KMS-11 (cell line): ENCODE measurements around the gene NRDC.

Experiments
- H2AFZ ChIP-seq: fragments of 200-600 bp; sonication (generic); 2 replicates; pipeline ENCODE4 v1.6.1; 2016; ENCODE audit warnings: antibody characterized with exemption, mixed run types, low read depth
- H3K27ac ChIP-seq: fragments of 200-600 bp; sonication (generic); 2 replicates; pipeline ENCODE4 v1.6.1; 2016; ENCODE audit warnings: mild to moderate bottlenecking, mixed run types
- H3K27me3 ChIP-seq: fragments of 200-600 bp; sonication (generic); 2 replicates; pipeline ENCODE4 v1.6.1; 2017; ENCODE audit warnings: mild to moderate bottlenecking, low read depth, mixed run types, moderate library complexity; ENCODE audit not compliant: insufficient read depth
- H3K36me3 ChIP-seq: fragments of 200-600 bp; sonication (generic); 2 replicates; pipeline ENCODE4 v1.6.1; 2017; ENCODE audit warnings: mild to moderate bottlenecking, mixed run types; ENCODE audit not compliant: insufficient read depth
- H3K4me1 ChIP-seq: fragments of 200-600 bp; sonication (generic); 2 replicates; pipeline ENCODE4 v1.6.1; 2016; ENCODE audit warnings: mild to moderate bottlenecking, low read depth, mixed run types; ENCODE audit not compliant: poor library complexity, severe bottlenecking
- H3K4me2 ChIP-seq: fragments of 200-600 bp; sonication (generic); 2 replicates; pipeline ENCODE4 v1.7.0; 2016; ENCODE audit warnings: mild to moderate bottlenecking, mixed run types
- H3K4me3 ChIP-seq: fragments of 200-600 bp; sonication (generic); IDR thresholded peaks from 2 replicates; pipeline ENCODE4 v1.6.1; 2017; ENCODE audit warnings: low read depth, low read length, mixed read lengths; ENCODE audit not compliant: insufficient read depth
- H3K79me2 ChIP-seq: fragments of 200-600 bp; sonication (generic); 2 replicates; pipeline ENCODE4 v1.6.1; 2016; ENCODE audit warnings: low read depth, mixed run types; ENCODE audit not compliant: insufficient read depth
- H3K9ac ChIP-seq: fragments of 200-600 bp; sonication (generic); 2 replicates; pipeline ENCODE4 v1.6.1; 2016; ENCODE audit warnings: mild to moderate bottlenecking, mixed run types
- H4K20me1 ChIP-seq: fragments of 200-600 bp; sonication (generic); 2 replicates; pipeline ENCODE4 v1.6.1; 2016; ENCODE audit warnings: mild to moderate bottlenecking, mixed run types; ENCODE audit not compliant: insufficient read depth
- CTCF ChIP-seq: fragments of 200-600 bp; sonication (generic); conservative IDR thresholded peaks from 2 replicates; pipeline ENCODE4 v1.6.1; 2017; ENCODE audit warnings: low read depth, mild to moderate bottlenecking, antibody characterized with exemption, low read length, moderate library complexity, mixed read lengths

The NRDC gene

GRCh38 chr1:51856745-51857144 lies 21.8 kb downstream of the NRDC start:
- Histone ChIP-seq H3K4me3 (no peak overlapping the region), H3K27ac (no peak overlapping the region), H3K79me2 (peaks cover 41% of the 10 kb centered on the region), H3K36me3 (0 out of 2 replicates have a peak, but pooled peaks cover 4% of the 10 kb centered on the region), H2AFZ (no peak overlapping the region), H3K4me1 (peaks cover 19% of the 10 kb centered on the region), H4K20me1 (0 out of 2 replicates have a peak, but pooled peaks cover 7% of the 10 kb centered on the region), H3K27me3 (no peaks in the 10 kb centered on the region), H3K9ac (no peak overlapping the region), H3K4me2 (no peak overlapping the region; the same call in 1 of the 2 replicates)
- TF ChIP-seq CTCF = no peak

- Histone ChIP-seq H3K4me2 (no peak overlapping the region), H3K4me1 (peaks cover 16% of the 10 kb centered on the region), H3K36me3 (0 out of 2 replicates have a peak, but pooled peaks cover 4% of the 10 kb centered on the region), H4K20me1 (0 out of 2 replicates have a peak, but pooled peaks cover 7% of the 10 kb centered on the region), H3K4me3 (no peak overlapping the region), H2AFZ (no peak overlapping the region), H3K79me2 (peaks cover 32% of the 10 kb centered on the region), H3K27me3 (no peaks in the 10 kb centered on the region), H3K27ac (no peak overlapping the region), H3K9ac (no peak overlapping the region)
- TF ChIP-seq CTCF = no peak
These were observed 22.9 kb downstream of the NRDC start for GRCh38 chr1:51855624-51856023.

GRCh38 chr1:51853360-51853759 lies 25.2 kb downstream of the NRDC start:
- 0 out of 2 replicates have a peak, but pooled peaks cover 4% of the 10 kb centered on the region for H3K36me3 ChIP-seq
- H3K27me3 ChIP-seq = no peaks in the 10 kb centered on the region
- no peak for TF ChIP-seq CTCF
- no peak overlapping the region for H2AFZ ChIP-seq
- no peak overlapping the region for H3K4me2 ChIP-seq
- H3K4me1 ChIP-seq = peaks cover 16% of the 10 kb centered on the region
- H3K4me3 ChIP-seq = no peak overlapping the region
- H3K79me2 ChIP-seq = peaks cover 23% of the 10 kb centered on the region
- H4K20me1 ChIP-seq = 0 out of 2 replicates have a peak, but pooled peaks cover 7% of the 10 kb centered on the region
- no peak overlapping the region for H3K27ac ChIP-seq
- H3K9ac ChIP-seq = no peak overlapping the region

GRCh38 chr1:51851882-51852396 lies 26.6 kb downstream of the NRDC start:
- TF ChIP-seq CTCF = no peak
- Histone ChIP-seq H3K4me3 (no peak overlapping the region), H3K9ac (no peak overlapping the region), H3K4me2 (no peak overlapping the region), H3K27ac (no peak overlapping the region), H3K79me2 (peaks cover 12% of the 10 kb centered on the region), H3K4me1 (peaks cover 3% of the 10 kb centered on the region), H3K27me3 (no peaks in the 10 kb centered on the region), H4K20me1 (0 out of 2 replicates have a peak, but pooled peaks cover 2% of the 10 kb centered on the region), H2AFZ (no peak overlapping the region), H3K36me3 (0 out of 2 replicates have a peak, but pooled peaks cover 4% of the 10 kb centered on the region)
